GM06990 (cell line): ENCODE measurements around the gene ESRP2.

Experiments used
- DNase-seq: peaks from one replicate; pipeline ENCODE4 v3.0.0-alpha.2; 2011; ENCODE audit not compliant: insufficient read length; ENCODE audit errors: extremely low read depth
- H3K27me3 ChIP-seq: replicated peaks from 2 replicates; pipeline ENCODE4 v1.6.0; 2011; ENCODE audit warnings: low read length; ENCODE audit not compliant: control insufficient read depth, insufficient read depth
- H3K36me3 ChIP-seq: 2 replicates; pipeline ENCODE4 v1.5.1; 2011; ENCODE audit warnings: low read length; ENCODE audit not compliant: control insufficient read depth, insufficient read depth
- H3K4me3 ChIP-seq: replicated peaks from 2 replicates; pipeline ENCODE4 v1.5.1; 2011; ENCODE audit warnings: low read depth, mild to moderate bottlenecking, control low read depth, low read length
- CTCF ChIP-seq: IDR thresholded peaks from 2 replicates; pipeline ENCODE4 v1.5.1; 2011; ENCODE audit warnings: low read length, control low read depth, mild to moderate bottlenecking, inconsistent platforms; ENCODE audit not compliant: insufficient read depth, poor library complexity, severe bottlenecking

ESRP2 gene

GRCh38 chr16:68188170-68188569 lies 47.8 kb downstream of the ESRP2 start:
- Histone ChIP-seq H3K4me3 (no peak overlapping the region), H3K36me3 (peaks cover 19% of the 10 kb centered on the region), H3K27me3 (no peaks in the 10 kb centered on the region)
- DNase-seq, result no peak
- no peak for TF ChIP-seq CTCF

- no peak for DNase-seq
- Histone ChIP-seq H3K27me3 (no peaks in the 10 kb centered on the region), H3K4me3 (no peak overlapping the region), H3K36me3 (peaks cover 19% of the 10 kb centered on the region)
- TF ChIP-seq CTCF, result no peak
These were observed 48.4 kb downstream of the ESRP2 start for GRCh38 chr16:68187505-68187904.

- TF ChIP-seq CTCF, result no peak
- H3K27me3 ChIP-seq, result no peaks in the 10 kb centered on the region
- peaks cover 19% of the 10 kb centered on the region for H3K36me3 ChIP-seq
- no peak overlapping the region for H3K4me3 ChIP-seq
- no peak for DNase-seq
These were observed 49.0 kb downstream of the ESRP2 start for GRCh38 chr16:68186877-68187276.

- H3K36me3 ChIP-seq, result peaks cover 12% of the 10 kb centered on the region
- no peak overlapping the region for H3K4me3 ChIP-seq
- no peaks in the 10 kb centered on the region for H3K27me3 ChIP-seq
- DNase-seq, result no peak
- TF ChIP-seq CTCF, result no peak
These were observed 52.9 kb downstream of the ESRP2 start for GRCh38 chr16:68183046-68183445.

DNA sequence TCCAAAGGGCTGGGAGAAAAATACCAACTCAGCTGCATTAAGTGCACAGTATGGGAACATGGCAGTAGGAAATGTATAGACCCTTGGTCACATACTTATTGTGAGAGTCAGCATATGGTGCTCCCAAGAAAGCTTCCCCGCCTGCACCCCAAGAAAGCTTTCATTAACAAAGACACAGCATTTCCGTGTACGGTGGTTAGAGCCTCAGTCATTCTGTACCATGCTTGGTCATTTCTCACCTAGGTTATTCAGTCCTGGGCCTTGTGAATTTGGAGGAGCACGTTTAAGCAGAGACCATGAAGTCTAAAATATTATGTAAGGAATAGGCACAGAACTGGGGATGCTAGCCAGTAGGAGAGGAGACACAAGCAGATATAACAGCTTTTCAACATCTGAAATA lies 56.1 kb downstream of the ESRP2 start:
- no peak overlapping the region for H3K4me3 ChIP-seq
- H3K36me3 ChIP-seq, result peaks cover 3% of the 10 kb centered on the region; the same call in 1 of the 2 replicates
- no peaks in the 10 kb centered on the region for H3K27me3 ChIP-seq
- no peak for DNase-seq
- TF ChIP-seq CTCF, result no peak

DNA sequence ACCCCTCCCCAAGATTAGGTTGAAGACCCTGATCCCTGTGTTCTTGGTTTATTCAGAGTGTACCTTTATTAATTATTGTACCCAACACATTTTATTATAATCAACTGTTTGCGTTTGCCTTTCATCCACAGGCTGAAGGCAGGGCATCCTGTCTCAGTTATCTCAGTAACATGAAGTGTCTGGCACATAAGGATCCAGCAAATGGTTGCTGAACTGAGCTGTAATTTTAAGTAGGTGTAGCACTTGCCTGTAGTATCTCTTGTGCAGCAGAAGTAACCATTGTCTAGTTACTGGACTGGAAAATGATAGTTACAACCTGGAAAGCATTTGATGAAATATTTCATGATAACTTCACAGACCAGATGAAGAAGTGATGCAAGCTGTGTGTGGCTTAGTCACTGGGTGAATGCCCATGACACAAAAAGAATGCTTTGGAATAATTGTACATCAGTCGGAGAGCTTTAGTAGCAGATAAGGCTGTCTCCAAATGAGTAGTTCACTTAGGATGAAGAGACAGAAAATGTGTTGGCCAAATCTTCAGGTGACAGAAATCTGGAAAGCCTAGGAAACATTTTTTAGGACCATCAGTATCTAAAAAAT lies 56.6 kb downstream of the ESRP2 start:
- Histone ChIP-seq H3K27me3 (no peaks in the 10 kb centered on the region), H3K4me3 (no peak overlapping the region), H3K36me3 (peaks cover 3% of the 10 kb centered on the region; the same call in 1 of the 2 replicates)
- no peak for TF ChIP-seq CTCF
- DNase-seq, result no peak
